HG02678 (cell line): Measurements from ENCODE around the gene RD3L.
"Not testable (repeated sequence)": the region's sequence is repeated elsewhere in the genome, so short reads cannot be mapped to it uniquely, and the experiment has no call there.

ENCODE experiments used
- ATAC-seq: cut with Tn5 transposase; IDR thresholded peaks from one replicate; pipeline ENCODE4 v1.9.1; 2021; ENCODE audit warnings: mild to moderate bottlenecking, moderate library complexity; ENCODE audit not compliant: unreplicated experiment

The RD3L gene

DNA sequence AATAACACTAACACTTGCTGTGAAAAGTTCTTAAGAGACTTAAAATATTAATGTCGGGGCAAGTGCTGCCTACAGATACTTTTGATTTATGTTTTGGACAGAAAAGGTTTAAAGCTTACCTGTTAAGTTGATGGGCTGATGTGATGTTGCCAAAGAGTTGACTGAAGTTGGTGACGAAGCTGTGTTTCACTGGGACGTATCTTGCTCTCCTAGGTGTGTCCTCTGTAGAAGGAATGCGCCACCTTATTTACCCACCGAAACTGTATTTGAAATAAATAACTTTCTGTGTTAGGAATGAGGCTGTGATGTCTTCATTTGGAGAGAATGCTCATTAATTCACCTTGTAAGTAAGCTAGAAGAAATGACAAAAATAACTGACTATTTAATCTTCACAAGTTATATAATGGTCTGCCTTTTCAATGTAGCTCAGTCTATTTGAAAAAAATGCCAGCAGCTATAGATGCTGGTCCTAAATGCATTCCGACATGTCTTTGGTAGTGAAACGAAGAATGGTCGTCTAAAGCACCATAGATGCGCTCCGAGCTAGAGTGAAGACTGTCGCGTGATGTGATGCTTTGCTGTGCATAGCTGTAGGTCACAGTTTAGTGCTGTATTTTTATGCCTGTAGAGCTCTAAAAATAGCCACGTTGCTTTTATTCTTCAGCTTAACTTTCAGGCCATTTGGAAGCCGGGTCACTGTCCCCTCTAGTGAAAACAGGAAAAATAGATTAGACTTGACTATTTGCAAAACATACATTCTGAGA, at the start of gene RD3L:
Gene RD3L (minus strand): TSS at position 557 of the 764 bp plus-strand sequence. CDS start 834 bp downstream, outside the sequence.
- no peak for ATAC-seq

- ATAC-seq, result no peak
These were observed 47.6 kb upstream of the RD3L start for GRCh38 chr14:103989964-103990363.

DNA sequence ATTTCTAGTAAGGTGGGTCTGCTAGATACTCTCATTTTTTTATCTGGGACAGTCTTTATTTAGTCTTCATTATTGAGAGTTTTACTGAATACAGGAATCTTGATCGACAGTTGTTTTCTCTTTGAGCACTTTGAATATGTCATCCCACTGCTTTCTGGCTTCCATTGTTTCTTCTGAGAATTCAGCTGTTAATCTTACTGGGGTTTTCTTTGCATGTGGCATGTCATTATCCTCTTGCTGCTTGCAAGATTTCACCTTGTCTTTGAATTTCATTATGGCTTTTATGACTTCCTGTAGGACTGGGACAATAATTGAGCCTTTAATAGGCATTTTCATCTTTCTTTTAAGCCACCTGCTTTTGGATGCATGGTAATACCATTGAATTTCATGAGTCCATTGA, 46.7 kb upstream of the RD3L start:
- ATAC-seq, result no peak

GRCh38 chr14:103984196-103984595, 41.9 kb upstream of the RD3L start:
- ATAC-seq, result no peak

DNA sequence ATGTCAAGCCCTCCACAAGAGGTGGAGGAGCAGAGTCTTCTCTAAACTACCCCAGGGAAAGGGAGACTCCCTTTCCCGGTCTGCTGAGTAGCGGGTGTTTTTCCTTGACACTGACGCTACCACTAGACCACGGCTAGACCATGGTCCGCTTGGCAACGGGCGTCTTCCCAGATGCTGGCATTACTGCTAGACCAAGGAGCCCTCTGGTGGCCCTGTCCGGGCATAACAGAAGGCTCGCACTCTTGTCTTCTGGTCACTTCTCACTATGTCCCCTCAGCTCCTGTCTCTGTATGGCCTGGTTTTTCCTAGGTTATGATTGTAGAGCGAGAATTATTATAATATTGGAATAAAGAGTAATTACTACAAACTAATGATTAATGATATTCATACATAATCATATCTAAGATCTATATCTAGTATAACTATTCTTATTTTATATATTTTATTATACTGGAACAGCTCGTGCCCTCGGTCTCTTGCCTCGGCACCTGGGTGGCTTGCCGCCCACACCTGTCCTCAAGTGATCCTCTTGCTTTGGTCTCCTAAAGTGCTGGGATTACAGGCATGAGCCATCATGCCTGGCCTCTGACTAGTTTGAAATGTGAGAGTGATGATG, 38.4 kb upstream of the RD3L start:
- ATAC-seq, result not testable (repeated sequence)

GRCh38 chr14:103974575-103974974, 32.2 kb upstream of the RD3L start:
- no peak for ATAC-seq

DNA sequence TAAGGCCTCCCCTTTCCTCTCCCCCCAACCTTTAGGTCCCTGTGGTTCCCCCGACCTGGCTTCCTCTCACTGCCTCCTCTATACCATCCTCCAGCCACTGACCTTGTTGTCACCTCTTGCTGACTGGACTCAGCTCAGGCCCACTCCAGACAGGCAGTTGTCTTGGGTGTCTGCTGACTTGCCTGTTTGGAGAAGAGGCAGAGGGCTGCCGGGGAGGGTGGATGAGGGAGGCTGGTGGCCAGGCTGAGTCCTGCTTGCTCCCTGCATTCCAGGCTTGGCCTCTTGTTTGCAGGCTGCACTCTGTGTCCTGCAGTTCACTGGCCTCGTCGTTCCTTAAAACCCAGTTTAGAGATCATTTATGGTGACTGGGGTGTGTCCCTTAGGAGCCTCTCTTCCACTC, 31.0 kb upstream of the RD3L start:
- no peak for ATAC-seq

DNA sequence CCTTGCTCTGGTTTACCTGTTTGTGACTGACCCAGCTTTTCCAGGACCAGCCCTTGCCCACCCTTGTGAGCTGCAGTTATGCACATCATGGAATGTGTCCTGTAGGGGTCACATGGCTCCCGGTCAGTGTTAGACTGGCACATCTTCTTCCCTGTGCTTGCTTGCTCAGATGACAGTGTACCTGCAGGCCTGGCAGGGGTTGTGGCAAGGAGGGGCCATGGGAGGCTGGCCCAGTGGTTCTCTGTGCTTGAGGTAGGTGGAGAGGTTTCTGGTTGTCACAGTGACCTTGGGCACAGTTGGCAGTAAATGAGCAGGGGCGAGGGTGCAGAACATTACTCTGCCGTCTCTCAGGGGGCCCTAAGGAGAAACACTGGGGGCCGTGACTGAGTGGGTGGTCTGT, 27.6 kb upstream of the RD3L start:
- no peak for ATAC-seq

GRCh38 chr14:103966631-103967030, 24.3 kb upstream of the RD3L start:
- no peak for ATAC-seq

DNA sequence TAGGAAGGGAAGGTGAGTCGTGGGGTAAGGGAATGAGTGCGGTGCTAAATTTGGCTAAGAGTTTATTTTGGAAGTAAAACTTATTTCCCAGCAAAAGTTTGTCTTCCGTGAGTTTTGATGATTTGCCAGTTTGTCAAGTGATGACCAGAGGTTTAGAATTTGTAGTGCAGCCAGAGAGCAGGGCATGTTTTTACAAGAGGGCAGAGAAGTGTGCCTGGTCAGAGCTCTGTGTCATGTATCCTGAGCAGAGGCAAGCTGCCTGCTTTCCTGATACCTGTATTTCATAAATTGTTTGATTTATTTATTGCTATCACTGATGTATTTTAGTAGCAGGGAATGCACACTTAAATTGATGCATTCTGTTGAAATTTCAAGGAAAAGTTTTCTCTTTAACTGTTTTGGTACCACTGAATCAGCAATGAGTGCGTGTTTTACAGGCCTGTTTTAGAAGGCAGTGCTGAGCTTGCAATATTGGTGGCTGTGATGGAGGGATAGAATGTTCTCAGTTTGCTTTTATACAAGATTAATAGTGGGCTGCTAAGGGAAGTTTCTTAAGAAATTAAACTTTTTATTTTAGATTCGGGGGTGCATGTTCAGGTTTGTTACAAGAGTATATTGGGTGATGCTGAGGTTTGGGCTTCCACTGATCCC, 19.7 kb upstream of the RD3L start:
- ATAC-seq, result no peak

DNA sequence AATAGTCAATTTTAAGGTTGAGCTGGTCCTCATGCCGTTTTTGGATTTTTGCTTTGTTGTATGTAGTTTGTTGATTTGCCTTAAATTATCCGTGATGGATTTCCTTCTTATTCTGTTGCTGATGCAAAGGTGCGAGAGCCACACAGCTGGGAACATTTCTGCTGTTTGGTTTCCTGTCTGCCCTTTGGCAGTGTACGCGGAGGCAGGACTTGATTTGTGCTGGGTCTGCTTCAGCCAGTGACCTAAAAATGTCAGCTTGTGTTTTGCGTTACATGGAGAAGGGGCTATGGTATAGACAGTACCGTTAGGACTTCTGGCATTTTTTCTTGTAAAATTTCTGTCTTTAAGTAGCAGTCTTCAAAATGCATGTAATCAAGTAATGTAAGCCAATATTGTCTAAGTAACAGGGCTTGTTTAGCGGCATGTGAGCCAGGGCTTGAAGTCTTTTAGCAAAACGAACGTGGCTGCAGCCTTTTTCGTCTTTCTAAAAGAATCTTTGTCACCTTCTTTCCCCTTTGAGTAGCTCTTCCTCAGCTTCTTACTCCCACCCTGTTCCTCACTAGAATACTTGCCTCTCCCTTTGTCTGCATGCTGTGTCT, 18.2 kb upstream of the RD3L start:
- no peak for ATAC-seq

DNA sequence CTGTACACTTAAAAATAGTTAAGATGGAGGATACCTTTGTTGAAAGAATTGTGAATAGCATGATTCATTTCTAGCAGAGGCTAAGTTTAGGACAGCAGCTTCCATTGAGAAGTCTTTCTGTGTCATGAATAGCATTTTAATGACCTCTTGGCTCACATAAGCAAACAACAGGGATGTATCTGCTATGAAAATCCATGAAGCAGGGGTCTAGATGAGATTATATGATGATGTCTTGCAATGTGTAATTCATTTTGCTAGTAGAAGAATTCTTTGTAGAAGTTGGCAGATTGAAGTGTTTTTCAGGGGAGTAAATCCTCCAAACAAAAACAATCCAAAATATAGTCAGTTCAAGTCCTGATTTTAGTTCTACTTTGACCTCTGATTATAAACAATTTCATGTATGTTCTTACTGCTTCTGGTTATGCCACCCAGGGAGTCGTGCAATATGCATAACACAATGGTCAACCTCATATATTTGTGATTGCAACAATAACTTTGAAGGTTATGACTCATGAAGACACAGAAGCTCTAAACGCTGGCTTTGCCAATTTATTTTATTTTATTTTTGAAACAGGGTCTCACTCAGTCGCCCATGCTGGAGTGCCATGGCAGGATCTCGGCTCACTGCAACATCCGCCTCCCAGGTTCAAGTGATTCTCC, 6.9 kb upstream of the RD3L start:
- no peak for ATAC-seq

DNA sequence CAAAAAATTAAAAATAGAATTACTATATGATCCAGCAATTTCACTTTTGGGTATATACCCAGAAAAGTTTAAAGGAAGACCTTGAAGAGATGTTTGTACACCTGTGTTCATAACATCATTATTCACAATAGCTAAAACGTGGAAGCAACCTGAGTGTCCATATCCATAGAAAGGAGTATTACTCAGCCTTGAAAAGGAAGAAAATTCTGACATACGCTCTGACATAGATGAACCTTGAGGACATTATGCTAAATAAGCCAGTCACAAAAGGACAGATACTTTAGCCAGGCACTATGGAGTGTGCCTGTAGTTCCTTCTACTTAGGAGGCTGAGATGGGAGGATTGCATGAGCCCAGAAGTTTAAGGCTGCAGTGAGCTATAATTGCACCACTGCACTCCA, 6.1 kb upstream of the RD3L start:
- no peak for ATAC-seq

DNA sequence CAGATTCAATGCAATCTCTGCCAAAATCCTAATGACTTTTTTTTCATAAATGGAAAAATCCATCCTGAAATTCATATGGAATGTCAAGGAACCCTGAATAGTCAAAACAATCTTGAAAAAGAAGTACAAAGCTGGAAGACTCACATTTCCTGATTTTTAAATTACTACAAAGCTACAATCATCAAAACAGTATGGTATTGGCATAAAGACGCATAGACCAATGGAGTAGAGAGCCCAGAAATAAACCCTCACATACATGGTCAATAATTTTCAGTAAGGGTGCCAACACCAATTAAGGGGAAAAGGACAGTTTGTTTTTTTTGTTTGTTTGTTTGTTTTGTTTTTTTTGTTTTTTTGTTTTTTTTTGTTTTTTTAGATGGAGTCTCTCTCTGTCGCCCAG, 4.6 kb upstream of the RD3L start:
- no peak for ATAC-seq

DNA sequence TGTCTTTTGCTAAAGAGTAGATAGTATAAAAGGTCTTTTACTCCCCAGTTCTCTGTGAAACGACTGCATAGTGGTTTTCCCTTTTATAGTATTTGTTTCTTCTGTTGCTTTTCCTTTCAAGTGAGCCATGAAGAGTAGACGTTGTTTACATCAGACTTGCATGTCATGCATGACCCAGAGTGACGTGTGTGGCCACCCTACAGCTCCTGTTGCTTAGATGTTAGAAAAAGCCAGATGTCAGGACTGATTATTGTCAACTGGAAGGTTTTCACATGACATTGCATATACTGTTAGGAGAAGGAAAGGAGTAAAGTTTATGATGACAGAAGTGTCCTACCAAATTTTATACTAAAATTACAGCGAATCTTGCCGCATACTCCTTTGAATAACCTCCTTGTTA, 1.3 kb upstream of the RD3L start:
- ATAC-seq, result no peak

DNA sequence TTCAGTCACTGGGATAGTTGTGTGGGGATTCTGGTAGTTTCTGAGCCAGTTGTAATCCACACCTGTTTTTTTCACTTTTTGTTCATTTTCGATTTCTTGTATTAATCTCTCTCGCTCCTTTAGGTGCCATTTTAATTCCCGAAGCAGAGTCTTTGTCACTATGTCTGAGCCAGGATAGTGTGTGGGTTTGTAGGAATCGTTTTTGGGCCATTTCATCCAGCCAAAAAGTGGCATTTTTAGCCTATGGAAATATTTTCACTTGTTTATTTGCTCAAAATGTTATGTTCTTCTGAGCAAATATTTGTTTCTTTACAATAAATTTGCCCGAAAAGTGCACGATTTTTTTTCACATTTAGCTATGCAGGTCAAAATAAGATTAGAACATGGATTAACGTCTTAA, 867 bp downstream of the RD3L start:
- no peak for ATAC-seq

GRCh38 chr14:103935102-103935501, 7.2 kb downstream of the RD3L start:
- ATAC-seq, result no peak

- ATAC-seq, result no peak
These were observed 9.4 kb downstream of the RD3L start for GRCh38 chr14:103932791-103933490.

DNA sequence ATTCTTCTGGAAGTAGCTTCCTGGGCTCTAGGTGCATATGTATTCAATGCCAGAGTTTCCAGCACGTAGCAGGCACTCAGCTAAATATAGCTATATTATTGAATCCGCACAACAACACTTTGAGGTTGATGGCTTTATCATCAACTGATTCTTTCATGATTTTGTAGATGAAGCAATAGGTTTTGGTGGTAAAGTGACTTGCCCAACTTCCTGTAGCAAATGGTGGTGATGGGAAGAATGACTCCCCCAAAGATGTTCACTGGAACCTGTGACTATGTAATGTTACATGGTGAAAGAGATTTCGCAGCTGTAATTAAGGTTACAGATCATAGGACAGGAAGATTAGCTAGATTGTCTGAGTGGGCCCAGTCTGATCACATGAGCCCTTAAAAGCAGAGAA, 10.9 kb downstream of the RD3L start:
- no peak for ATAC-seq

DNA sequence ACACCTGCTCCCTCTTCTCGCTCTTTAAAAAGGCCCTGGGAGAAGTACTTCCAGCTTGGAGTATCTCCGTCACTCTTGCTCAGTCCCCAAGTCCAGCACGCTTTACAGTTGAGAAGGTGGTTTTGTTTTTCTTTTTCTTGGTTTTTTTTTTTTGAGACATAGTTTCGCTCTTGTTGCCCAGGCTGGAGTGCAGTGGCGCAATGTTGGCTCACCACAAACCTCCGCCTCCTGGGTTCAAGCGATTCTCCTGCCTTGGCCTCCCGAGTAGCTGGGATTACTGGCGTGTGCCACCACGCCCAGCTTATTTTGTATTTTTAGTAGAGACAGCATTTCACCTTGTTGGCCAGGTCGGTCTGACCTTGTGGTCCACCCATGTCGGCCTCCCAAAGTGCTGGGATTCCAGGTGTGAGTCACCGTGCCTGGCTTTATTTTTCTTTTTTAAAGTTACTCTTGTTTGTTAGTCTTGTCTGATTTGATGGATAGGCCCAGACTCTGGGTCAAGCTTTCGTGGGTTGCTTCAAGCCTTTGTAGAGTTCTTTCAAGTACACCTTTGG, 12.2 kb downstream of the RD3L start:
- no peak for ATAC-seq
